Right cardiac atrium (tissue), 5 donors: ENCODE measurements around the gene NSG2. TPM values are rescaled to one million over a fixed set of nuclear protein-coding genes. Genes with fewer than 3 reads are reported as not detected.

ENCODE experiments used
- ATAC-seq, 2 donors: fragments of 200-7000 bp; cut with Tn5 transposase; one replicate each; pipeline versions ENCODE4 v1.8.0 to v1.9.1; 2020; ENCODE audit warnings: moderate library complexity in 2 of 2, mild to moderate bottlenecking in 1 of 2
- DNase-seq, 3 donors: peaks; one replicate each; pipeline ENCODE4 v3.0.0-alpha.2; 2020
- H3K27ac ChIP-seq: one replicate; pipeline ENCODE4 v1.5.1; 2013; ENCODE audit warnings: mild to moderate bottlenecking, low read length, control low read depth, moderate library complexity
- H3K27me3 ChIP-seq: one replicate; pipeline ENCODE4 v1.6.1; 2013; ENCODE audit not compliant: control insufficient read depth, insufficient read depth
- H3K4me1 ChIP-seq: one replicate; pipeline ENCODE4 v1.6.1; 2013; ENCODE audit warnings: low read length; ENCODE audit not compliant: control insufficient read depth, insufficient read depth
- H3K4me3 ChIP-seq: one replicate; pipeline ENCODE4 v1.5.1; 2013; ENCODE audit warnings: low read length, control low read depth
- H3K9me3 ChIP-seq: one replicate; pipeline ENCODE4 v1.6.1; 2013; ENCODE audit warnings: low read length; ENCODE audit not compliant: control insufficient read depth
- WGBS: extraction: QIAGEN DNeasy Blood & Tissue Kit; methylation state at CpG from one replicate; pipeline ENCODE4 v1.1.7; 2013; 5-methylcytosine and 5-hydroxymethylcytosine counted together
- intact Hi-C, 4 donors: fragments of 100-400 bp; cut with DNase I; formaldehyde crosslinking; loops; one replicate each; pipeline versions ENCODE4 v1.11.0 to v1.14.0; 2022 to 2023
- polyA plus RNA-seq: library from polyadenylated mRNA; stranded (reverse); fragments of 200-250 nt; gene quantifications from one replicate; pipeline ENCODE4 v1.2.3, GENCODE V29; 2013
- total RNA-seq, 4 donors: library from RNA; stranded (reverse); fragmentation: NEBNext Ultra II Directional; extraction: Animal tissue kit (Norgen Biotek cat#: 25700); gene quantifications; one replicate each; pipeline ENCODE4 v1.2.1, GENCODE V29; 2021
- donor health status: healthy with polysubstance abuse.
- donor health status: DM: no; HTN: yes; CAD: no.
- donor health status: DM: no; HTN: no; CAD: no.
- donor health status: DM: no; HTN: yes; CAD: no; lungs with severe emphysema.
- donor health status: DM: yes; HTN: yes; CAD: no.

Gene NSG2
- total and polyA plus RNA-seq, 5 donors: 0.12 to 0.97 (median 0.75) TPM; not detected in 2

DNA sequence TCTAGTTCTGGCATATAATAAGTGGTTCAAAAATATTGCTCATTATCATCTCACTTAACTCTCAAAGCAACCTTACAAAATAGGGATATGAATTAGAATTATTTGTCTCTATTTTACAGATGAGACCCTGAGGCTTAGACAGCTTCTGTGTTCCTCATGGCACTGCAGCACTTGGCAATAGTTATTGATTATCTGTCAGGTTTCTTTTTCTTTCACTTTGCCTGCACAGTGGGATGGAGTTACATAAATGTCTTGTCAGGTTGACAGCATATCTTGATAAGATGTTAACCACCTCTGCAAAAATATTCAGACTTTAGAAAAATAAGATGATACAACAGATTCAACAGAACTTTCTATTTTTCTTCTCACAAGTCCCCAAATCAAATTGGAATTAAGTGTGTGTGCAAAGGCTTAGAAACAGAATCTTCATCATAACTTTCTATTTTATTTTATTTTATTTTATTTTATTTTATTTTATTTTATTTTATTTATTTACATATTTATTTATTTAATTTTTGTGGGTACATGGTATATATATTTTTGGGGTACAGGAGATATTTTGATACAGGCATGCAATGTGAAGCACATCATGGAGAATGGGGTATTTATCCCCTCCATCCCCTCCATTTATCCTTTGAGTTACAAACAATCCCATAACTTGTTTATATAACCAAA lies 17.7 kb downstream of the NSG2 start:
- no peak for ATAC-seq
- no peak for DNase-seq
- no peak overlapping the region for H3K4me3 ChIP-seq
- intact Hi-C loops: no loop called here
- H3K27ac ChIP-seq: no peak overlapping the region
- no peaks in the 10 kb centered on the region for H3K27me3 ChIP-seq
- H3K9me3 ChIP-seq: no peaks in the 10 kb centered on the region
- H3K4me1 ChIP-seq: no peaks in the 10 kb centered on the region

DNA sequence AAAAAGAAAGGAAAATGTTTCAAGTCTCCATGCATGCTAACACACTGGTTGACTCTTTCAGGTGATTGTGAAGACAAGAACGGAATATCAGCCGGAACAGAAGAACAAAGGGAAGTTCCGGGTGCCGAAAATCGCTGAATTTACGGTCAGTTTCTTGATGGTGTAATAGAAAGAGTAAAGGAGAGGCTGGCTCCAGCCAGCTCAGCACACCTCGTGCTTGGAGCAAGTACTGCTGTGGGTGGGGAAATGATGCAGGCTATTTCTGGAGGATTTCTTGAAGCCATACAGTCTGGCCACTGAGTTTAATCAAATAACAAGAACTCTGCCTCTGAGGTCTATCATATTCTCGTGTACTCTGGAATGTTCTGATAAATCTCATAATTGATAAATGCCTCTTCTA lies 18.7 kb downstream of the NSG2 start:
- no peak for ATAC-seq
- WGBS: 68% methylated on average over 8 of the region's 8 CpGs
- Histone ChIP-seq H3K4me3 (no peak overlapping the region), H3K4me1 (no peaks in the 10 kb centered on the region), H3K9me3 (no peaks in the 10 kb centered on the region), H3K27ac (no peak overlapping the region), H3K27me3 (no peaks in the 10 kb centered on the region)
- DNase-seq: no peak
- intact Hi-C loops: no loop called here

GRCh38 chr5:174065528-174066197 lies 20.2 kb downstream of the NSG2 start:
- WGBS: 52% methylated on average over 8 of the region's 8 CpGs
- no peaks in the 10 kb centered on the region for H3K27me3 ChIP-seq
- ATAC-seq: no peak
- no peaks in the 10 kb centered on the region for H3K9me3 ChIP-seq
- no peak overlapping the region for H3K4me3 ChIP-seq
- DNase-seq: no peak
- intact Hi-C loops: no loop called here
- no peak overlapping the region for H3K27ac ChIP-seq
- H3K4me1 ChIP-seq: no peaks in the 10 kb centered on the region

- Histone ChIP-seq H3K4me3 (no peak overlapping the region), H3K9me3 (no peaks in the 10 kb centered on the region), H3K4me1 (no peaks in the 10 kb centered on the region), H3K27ac (no peak overlapping the region), H3K27me3 (no peaks in the 10 kb centered on the region)
- intact Hi-C loops: no loop called here
- no peak for ATAC-seq
- 83% methylated on average over 1 of the region's 1 CpG for WGBS
- DNase-seq: no peak
Measured at GRCh38 chr5:174067499-174067898, 22.0 kb downstream of the NSG2 start.

DNA sequence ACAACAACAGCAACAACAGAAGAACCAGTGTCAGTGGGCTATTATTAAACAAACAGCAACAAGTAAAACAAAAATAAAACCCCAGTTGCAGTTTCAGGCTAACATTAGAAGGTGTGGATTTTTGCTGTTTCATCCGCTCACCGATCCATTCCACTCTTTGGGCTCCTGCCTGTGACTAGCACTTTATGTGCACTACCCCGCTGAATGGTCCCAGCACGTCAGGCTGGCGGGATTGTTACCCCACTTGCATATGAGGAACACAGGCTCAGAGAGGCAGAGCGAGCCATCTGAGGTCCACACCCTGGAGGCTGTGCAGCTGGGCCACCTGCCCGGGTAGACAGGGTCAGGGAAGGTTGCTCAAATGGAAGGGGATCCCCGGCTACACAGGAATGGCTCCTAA lies 26.0 kb downstream of the NSG2 start:
- DNase-seq (no peak), ATAC-seq (no peak)
- 89% methylated on average over 8 of the region's 8 CpGs for WGBS
- no peak overlapping the region for H3K27ac ChIP-seq
- H3K9me3 ChIP-seq: no peaks in the 10 kb centered on the region
- H3K4me3 ChIP-seq: no peak overlapping the region
- H3K27me3 ChIP-seq: no peaks in the 10 kb centered on the region
- intact Hi-C loops: no loop called here
- no peaks in the 10 kb centered on the region for H3K4me1 ChIP-seq

DNA sequence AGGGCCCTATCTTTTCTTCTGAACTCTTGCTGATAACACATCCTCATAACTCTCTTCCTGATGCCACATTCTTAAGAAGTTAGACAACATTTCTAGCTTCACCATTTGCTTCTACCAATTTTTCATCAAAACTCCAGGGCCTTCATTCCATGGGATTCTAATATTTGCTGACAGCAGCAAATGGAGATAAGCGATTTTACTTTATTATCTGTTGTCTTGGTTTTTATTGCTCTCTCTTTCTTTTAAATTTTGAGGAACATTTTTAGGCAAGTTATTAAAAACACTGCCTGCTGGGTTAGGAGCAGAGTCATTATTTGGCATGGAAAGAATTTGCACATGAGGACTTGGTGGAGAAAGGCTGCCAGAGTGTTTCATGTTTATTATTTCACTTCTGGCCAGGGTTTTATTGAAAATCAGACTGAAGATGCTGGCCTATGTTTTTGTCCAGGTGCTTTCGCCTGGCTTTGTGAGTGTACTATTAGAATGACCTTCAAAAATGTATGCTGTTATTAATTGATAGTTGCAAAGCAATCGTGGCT lies 27.7 kb downstream of the NSG2 start:
- H3K27ac ChIP-seq: no peak overlapping the region
- intact Hi-C loops: no loop called here
- no peaks in the 10 kb centered on the region for H3K27me3 ChIP-seq
- no peak for ATAC-seq
- WGBS: 71% methylated on average over 3 of the region's 3 CpGs
- no peaks in the 10 kb centered on the region for H3K4me1 ChIP-seq
- H3K9me3 ChIP-seq: no peaks in the 10 kb centered on the region
- H3K4me3 ChIP-seq: no peak overlapping the region
- no peak for DNase-seq

- WGBS: 92% methylated on average over 7 of the region's 7 CpGs
- no peak overlapping the region for H3K27ac ChIP-seq
- H3K4me3 ChIP-seq: no peak overlapping the region
- ATAC-seq: no peak
- intact Hi-C loops: no loop called here
- H3K4me1 ChIP-seq: no peaks in the 10 kb centered on the region
- no peaks in the 10 kb centered on the region for H3K27me3 ChIP-seq
- DNase-seq: no peak
- H3K9me3 ChIP-seq: no peaks in the 10 kb centered on the region
Measured at GRCh38 chr5:174074369-174074768, 28.9 kb downstream of the NSG2 start.

GRCh38 chr5:174078416-174078815 lies 32.9 kb downstream of the NSG2 start:
- H3K4me1 ChIP-seq: no peaks in the 10 kb centered on the region
- no peak overlapping the region for H3K27ac ChIP-seq
- H3K9me3 ChIP-seq: no peaks in the 10 kb centered on the region
- intact Hi-C loops: no loop called here
- DNase-seq (no peak), ATAC-seq (no peak)
- WGBS: 69% methylated on average over 3 of the region's 3 CpGs
- no peaks in the 10 kb centered on the region for H3K27me3 ChIP-seq
- H3K4me3 ChIP-seq: no peak overlapping the region

DNA sequence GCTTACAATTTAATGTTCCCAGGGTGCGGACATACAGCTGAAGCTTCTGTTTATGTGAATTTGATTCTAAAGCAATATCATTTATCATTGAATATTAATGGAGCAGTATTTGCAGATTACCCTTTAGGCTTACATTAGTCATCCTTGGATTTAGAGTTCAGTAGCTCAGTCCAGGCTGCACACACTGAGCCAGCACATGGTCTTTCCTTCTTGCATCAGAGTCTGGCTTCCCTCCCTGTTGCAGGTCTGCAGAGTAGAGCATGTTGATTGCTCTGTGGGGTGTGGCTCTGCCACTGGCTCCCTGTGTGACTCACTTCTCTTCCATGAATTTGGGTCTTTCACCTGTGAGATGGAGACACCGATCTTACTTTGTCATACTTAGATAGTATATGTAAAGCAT lies 36.8 kb downstream of the NSG2 start:
- Histone ChIP-seq H3K4me1 (no peaks in the 10 kb centered on the region), H3K4me3 (no peak overlapping the region), H3K9me3 (no peaks in the 10 kb centered on the region), H3K27me3 (no peaks in the 10 kb centered on the region), H3K27ac (no peak overlapping the region)
- DNase-seq (no peak), ATAC-seq (no peak)
- 94% methylated on average over 2 of the region's 2 CpGs for WGBS
- intact Hi-C loops: no loop called here

- intact Hi-C loops: no loop called here
- DNase-seq: no peak
- H3K27me3 ChIP-seq: no peaks in the 10 kb centered on the region
- no peak overlapping the region for H3K4me3 ChIP-seq
- H3K9me3 ChIP-seq: no peaks in the 10 kb centered on the region
- no peak for ATAC-seq
- no peaks in the 10 kb centered on the region for H3K4me1 ChIP-seq
- no peak overlapping the region for H3K27ac ChIP-seq
- 64% methylated on average over 12 of the region's 12 CpGs for WGBS
Measured at GRCh38 chr5:174083056-174083827, 37.7 kb downstream of the NSG2 start.

GRCh38 chr5:174084691-174085154 lies 39.2 kb downstream of the NSG2 start:
- no peaks in the 10 kb centered on the region for H3K9me3 ChIP-seq
- ATAC-seq: no peak
- H3K27ac ChIP-seq: no peak overlapping the region
- H3K4me1 ChIP-seq: no peaks in the 10 kb centered on the region
- intact Hi-C loops: no loop called here
- no peak for DNase-seq
- no peak overlapping the region for H3K4me3 ChIP-seq
- 78% methylated on average over 8 of the region's 8 CpGs for WGBS
- no peaks in the 10 kb centered on the region for H3K27me3 ChIP-seq
